T-helper 2 cell treated with Interferon-gamma antibody and Interleukin-4, amounts not matched to agents 100 ng/mL and 5 ng/mL, for 36 hours (primary cell): Measurements from ENCODE around the gene RPS24. TPM values are rescaled to one million over a fixed set of nuclear protein-coding genes. Genes with fewer than 3 reads are reported as not detected.
"Not testable (repeated sequence)": the region's sequence is repeated elsewhere in the genome, so short reads cannot be mapped to it uniquely, and the experiment has no call there.

Experiments
- intact Hi-C: fragments of 100-400 bp; cut with micrococcal nuclease; formaldehyde crosslinking; loops from one replicate; pipeline ENCODE4 v1.15.1; 2023
- total RNA-seq: library from RNA; stranded (reverse); gene quantifications from 2 replicates; pipeline ENCODE4 v1.2.3, GENCODE V29; 2022

The RPS24 gene
- 1,478 and 1,530 TPM in 2 replicates for total RNA-seq

- intact Hi-C loops = loop anchor here (1.0 to 10.0 kb wide), 6 partner anchors 269 to 1413 kb away; partner anchors contain the start of genes PPIF, ZCCHC24 and ZMIZ1
Observed at GRCh38 chr10:78033637-78034470, at the start of gene RPS24. Gene RPS24, plus strand, starts transcription at chr10:78033863. Its CDS starts 39 bp downstream, at chr10:78033902.

GRCh38 chr10:77984986-77985385, 48.7 kb upstream of the RPS24 start:
- intact Hi-C loops = no loop called here

GRCh38 chr10:77987671-77988255, 45.9 kb upstream of the RPS24 start:
- intact Hi-C loops = no loop called here

GRCh38 chr10:77989081-77989724, 44.5 kb upstream of the RPS24 start:
- intact Hi-C loops = no loop called here

- intact Hi-C loops = no loop called here
Observed at GRCh38 chr10:77993620-77994019, 40.0 kb upstream of the RPS24 start.

GRCh38 chr10:77998780-77999179, 34.9 kb upstream of the RPS24 start:
- intact Hi-C loops = not testable (repeated sequence)

- intact Hi-C loops = no loop called here
Observed at GRCh38 chr10:78000206-78000605, 33.5 kb upstream of the RPS24 start.

- intact Hi-C loops = no loop called here
Observed at GRCh38 chr10:78000956-78001472, 32.6 kb upstream of the RPS24 start.

DNA sequence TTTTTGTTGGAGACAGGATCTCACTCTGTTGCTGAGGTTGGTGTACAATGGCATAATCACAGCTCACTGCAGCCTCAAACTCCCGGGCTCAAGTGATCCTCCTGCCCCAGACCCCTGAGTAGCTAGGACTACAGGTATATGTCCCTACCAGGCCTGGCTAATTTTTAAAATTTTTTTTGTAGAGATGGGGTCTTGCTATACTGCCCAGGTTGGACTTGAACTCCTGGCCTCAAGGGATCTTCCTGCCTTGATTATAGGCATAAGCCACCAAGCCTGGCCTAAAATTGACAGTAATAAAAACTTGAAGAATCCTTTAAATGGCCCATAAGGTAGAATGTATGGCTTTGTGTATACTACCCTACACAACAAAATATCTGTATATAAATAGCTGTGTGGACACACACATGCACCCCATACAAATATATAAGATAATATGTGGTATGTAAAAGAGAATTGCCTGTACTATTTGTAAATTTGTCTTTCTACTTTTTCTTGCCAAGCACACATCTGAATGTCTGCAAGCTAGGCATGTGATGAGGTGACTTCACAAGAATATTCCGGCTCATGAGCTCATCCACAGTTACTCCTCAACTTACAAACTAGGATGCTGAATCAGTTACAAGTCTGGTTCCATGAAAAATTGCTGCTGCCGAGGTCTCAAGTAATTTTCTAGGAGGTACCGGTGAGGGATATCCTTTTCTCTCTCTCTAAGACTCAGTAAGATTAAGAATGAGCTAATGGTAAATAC, 30.9 kb upstream of the RPS24 start:
- intact Hi-C loops = no loop called here

GRCh38 chr10:78004215-78005026, 29.2 kb upstream of the RPS24 start:
- intact Hi-C loops = no loop called here

DNA sequence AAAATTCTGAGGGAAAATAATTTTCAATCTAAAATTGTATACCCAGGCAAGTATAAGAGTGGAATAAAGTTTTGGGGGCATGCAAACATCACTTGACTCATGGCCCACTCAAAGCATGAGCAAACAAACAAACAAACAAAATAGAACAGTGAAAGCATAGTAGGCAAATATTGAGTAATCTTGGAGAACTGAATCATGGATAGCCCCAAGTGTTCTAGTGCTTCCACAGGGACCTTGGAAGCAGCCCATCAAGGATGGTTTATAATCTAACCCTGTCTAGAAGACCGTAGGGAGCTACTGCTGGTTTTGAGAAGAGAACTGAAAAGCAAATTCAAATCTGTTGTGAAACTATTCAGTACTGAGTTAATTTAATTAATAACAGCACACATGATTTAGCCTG, 26.5 kb upstream of the RPS24 start:
- intact Hi-C loops = no loop called here

GRCh38 chr10:78009662-78010061, 24.0 kb upstream of the RPS24 start:
- intact Hi-C loops = no loop called here

DNA sequence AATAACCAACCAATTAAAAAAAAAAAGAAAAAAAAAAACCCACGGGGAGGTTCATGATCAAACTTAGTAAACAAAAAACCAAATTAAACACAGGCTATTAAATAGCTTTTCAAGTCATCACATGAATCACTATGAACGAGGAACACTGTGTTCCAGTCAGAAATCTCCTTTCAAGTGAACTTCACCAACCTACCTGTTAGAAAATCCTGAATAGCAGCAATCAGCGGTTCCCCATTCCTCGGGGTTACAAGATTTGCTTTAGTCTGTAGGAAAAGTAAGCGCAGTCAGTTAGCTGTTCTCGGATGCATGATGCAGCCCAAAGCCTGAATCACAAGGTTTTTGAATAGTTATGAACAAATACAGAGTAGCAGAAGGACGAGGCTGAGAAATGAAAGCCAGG, 23.4 kb upstream of the RPS24 start:
- intact Hi-C loops = no loop called here

DNA sequence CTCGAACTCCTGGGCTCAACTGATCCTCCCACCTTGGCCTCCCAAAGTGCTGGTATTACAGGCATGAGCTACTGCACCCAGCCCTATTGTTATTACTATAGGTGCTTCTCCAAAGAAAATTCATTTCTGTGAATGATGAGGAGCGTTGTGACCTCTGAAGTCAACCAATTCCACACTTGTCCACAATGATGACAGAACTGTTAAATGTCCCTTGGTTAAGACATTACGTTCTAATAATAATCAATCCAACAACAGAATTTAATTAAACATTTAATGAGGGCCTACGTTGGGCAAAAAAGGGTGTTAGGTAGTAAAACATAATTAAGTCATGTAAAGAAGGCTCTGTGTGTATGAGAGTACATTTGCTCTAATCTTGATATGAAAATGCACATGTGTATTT, 22.6 kb upstream of the RPS24 start:
- intact Hi-C loops = no loop called here

GRCh38 chr10:78013564-78013963, 20.1 kb upstream of the RPS24 start:
- intact Hi-C loops = no loop called here

GRCh38 chr10:78015546-78015945, 18.1 kb upstream of the RPS24 start:
- intact Hi-C loops = no loop called here

GRCh38 chr10:78017856-78018255, 15.8 kb upstream of the RPS24 start:
- intact Hi-C loops = no loop called here

DNA sequence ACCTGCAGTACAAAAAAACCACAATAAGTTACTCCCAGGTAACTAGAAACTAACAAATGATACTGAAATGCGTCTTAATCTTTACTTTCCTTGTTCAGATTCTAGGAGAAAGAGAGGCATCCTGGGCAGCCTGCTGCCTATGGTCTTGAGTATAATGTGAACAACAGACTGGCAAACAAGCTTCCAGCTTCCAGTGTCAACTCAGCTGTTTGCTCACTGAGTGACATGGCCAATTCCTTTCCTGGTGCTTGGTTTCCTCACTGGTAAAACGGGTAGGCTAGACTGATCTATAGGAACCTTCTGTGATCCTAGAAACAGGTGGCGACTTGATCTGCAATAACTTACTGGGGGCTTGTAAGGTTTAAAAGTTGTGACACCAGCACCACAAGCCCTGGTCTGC, 14.4 kb upstream of the RPS24 start:
- intact Hi-C loops = no loop called here

- intact Hi-C loops = loop anchor here (10.0 kb wide), 1 partner anchor 306 kb away; no protein-coding TSS in a partner anchor
Observed at GRCh38 chr10:78021201-78021600, 12.5 kb upstream of the RPS24 start.

DNA sequence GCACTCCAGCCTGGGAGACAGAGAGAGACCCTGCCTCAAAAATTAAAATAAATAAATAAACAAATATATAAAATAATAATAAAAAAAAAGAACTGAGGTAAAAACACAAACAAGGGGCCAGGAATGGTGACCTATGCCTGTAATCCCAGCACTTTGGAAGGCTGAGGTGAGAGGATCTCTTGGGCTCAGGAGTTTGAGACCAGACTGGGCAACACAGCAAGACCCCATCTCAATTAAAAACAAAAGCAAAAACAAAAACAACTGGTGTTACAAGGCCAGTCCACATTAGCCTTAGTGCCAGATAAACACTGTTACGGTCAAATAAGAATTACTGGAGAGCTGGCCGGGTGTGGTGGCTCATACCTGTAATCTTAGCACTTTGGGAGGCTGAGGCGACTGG, 9.9 kb upstream of the RPS24 start:
- intact Hi-C loops = loop anchor here (10.0 kb wide), 1 partner anchor 309 kb away; no protein-coding TSS in a partner anchor
